Nephron (organoid): ENCODE results near the gene SPATS2.
"Not testable (repeated sequence)": the region's sequence is repeated elsewhere in the genome, so short reads cannot be mapped to it uniquely, and the experiment has no call there.

Experiments used
- H3K27ac Mint-ChIP-seq, 3 experiments: 2 replicates each; pipeline ENCODE4 v1.8.0; 2020; ENCODE audit warnings: mixed read lengths in 3 of 3, mild to moderate bottlenecking in 2 of 3, moderate library complexity in 1 of 3
- H3K27me3 Mint-ChIP-seq: 2 replicates; pipeline ENCODE4 v1.8.0; 2021; ENCODE audit warnings: low read depth, mild to moderate bottlenecking, moderate library complexity, mixed read lengths
- H3K36me3 Mint-ChIP-seq: 2 replicates; pipeline ENCODE4 v1.8.0; 2020; ENCODE audit warnings: low read depth, mixed read lengths
- H3K4me1 Mint-ChIP-seq: 2 replicates; pipeline ENCODE4 v1.8.0; 2020; ENCODE audit warnings: mixed read lengths
- H3K4me3 Mint-ChIP-seq, 3 experiments: 2 replicates each; pipeline ENCODE4 v1.8.0; 2020; ENCODE audit warnings: mild to moderate bottlenecking in 3 of 3, mixed read lengths in 3 of 3, moderate library complexity in 2 of 3
- H3K9me3 Mint-ChIP-seq: 2 replicates; pipeline ENCODE4 v1.8.0; 2020; ENCODE audit warnings: mixed read lengths
- CTCF ChIP-seq, 3 experiments: fragments of 200-600 bp; sonication (generic); IDR thresholded peaks; one replicate each; pipeline ENCODE4 v1.5.0; 2021; ENCODE audit warnings: antibody characterized with exemption in 3 of 3; ENCODE audit not compliant: unreplicated experiment in 3 of 3

The SPATS2 gene

GRCh38 chr12:49428793-49429192, 61.5 kb downstream of the SPATS2 start:
- peaks cover 5% of the 10 kb centered on the region for H3K9me3 Mint-ChIP-seq
- H3K4me1 Mint-ChIP-seq: peaks cover 9% of the 10 kb centered on the region
- no peak overlapping the region for H3K4me3 Mint-ChIP-seq
- TF ChIP-seq CTCF (IDR thresholded peaks at IDR 0.05; ENCODE audit: unreplicated experiment in 3 of 3): no peak
- peaks cover 40% of the 10 kb centered on the region for H3K36me3 Mint-ChIP-seq
- peak overlapping the region in 2 of 3 experiments; percentile 21 to 57 for H3K27ac Mint-ChIP-seq
- H3K27me3 Mint-ChIP-seq: no peaks in the 10 kb centered on the region

GRCh38 chr12:49432616-49433015, 65.4 kb downstream of the SPATS2 start:
- Mint-ChIP-seq H3K4me3 (no peak overlapping the region), H3K27ac (no peak overlapping the region), H3K9me3 (peaks cover 13% of the 10 kb centered on the region), H3K27me3 (no peaks in the 10 kb centered on the region), H3K4me1 (peaks cover 9% of the 10 kb centered on the region), H3K36me3 (peaks cover 25% of the 10 kb centered on the region)
- TF ChIP-seq CTCF (IDR thresholded peaks at IDR 0.05; ENCODE audit: unreplicated experiment in 3 of 3): no peak

GRCh38 chr12:49436799-49437198, 69.5 kb downstream of the SPATS2 start:
- Mint-ChIP-seq H3K36me3 (peaks cover 32% of the 10 kb centered on the region), H3K9me3 (peaks cover 18% of the 10 kb centered on the region)
- not testable (repeated sequence) for H3K4me1 Mint-ChIP-seq, H3K27me3 Mint-ChIP-seq, H3K27ac Mint-ChIP-seq, H3K4me3 Mint-ChIP-seq

GRCh38 chr12:49439042-49439441, 71.8 kb downstream of the SPATS2 start:
- Mint-ChIP-seq H3K27ac (no peak overlapping the region), H3K4me1 (no peaks in the 10 kb centered on the region), H3K4me3 (no peak overlapping the region), H3K36me3 (peaks cover 27% of the 10 kb centered on the region), H3K27me3 (no peaks in the 10 kb centered on the region), H3K9me3 (peaks cover 10% of the 10 kb centered on the region)
- no peak for TF ChIP-seq CTCF (IDR thresholded peaks at IDR 0.05; ENCODE audit: unreplicated experiment in 3 of 3)

GRCh38 chr12:49440035-49440434, 72.8 kb downstream of the SPATS2 start:
- no peaks in the 10 kb centered on the region for H3K4me1 Mint-ChIP-seq
- H3K27ac Mint-ChIP-seq: no peak overlapping the region
- H3K27me3 Mint-ChIP-seq: no peaks in the 10 kb centered on the region
- H3K9me3 Mint-ChIP-seq: peaks cover 7% of the 10 kb centered on the region
- TF ChIP-seq CTCF (IDR thresholded peaks at IDR 0.05; ENCODE audit: unreplicated experiment in 3 of 3): no peak
- no peak overlapping the region for H3K4me3 Mint-ChIP-seq
- H3K36me3 Mint-ChIP-seq: peaks cover 25% of the 10 kb centered on the region

- H3K4me1 Mint-ChIP-seq: no peaks in the 10 kb centered on the region
- H3K36me3 Mint-ChIP-seq: peaks cover 33% of the 10 kb centered on the region
- peaks cover 11% of the 10 kb centered on the region for H3K9me3 Mint-ChIP-seq
- H3K27ac Mint-ChIP-seq: no peak overlapping the region
- no peak overlapping the region for H3K4me3 Mint-ChIP-seq
- no peaks in the 10 kb centered on the region for H3K27me3 Mint-ChIP-seq
- no peak for TF ChIP-seq CTCF (IDR thresholded peaks at IDR 0.05; ENCODE audit: unreplicated experiment in 3 of 3)
Measured at GRCh38 chr12:49442915-49443314, 75.7 kb downstream of the SPATS2 start.
